Inflammatory macrophage treated with lipopolysaccharide for 4 hours (primary cell): Measurements from ENCODE around the gene TACC2.

Experiments used
- DNase-seq: peaks from one replicate; pipeline ENCODE4 v3.0.0-alpha.2; 2020

Gene TACC2

DNA sequence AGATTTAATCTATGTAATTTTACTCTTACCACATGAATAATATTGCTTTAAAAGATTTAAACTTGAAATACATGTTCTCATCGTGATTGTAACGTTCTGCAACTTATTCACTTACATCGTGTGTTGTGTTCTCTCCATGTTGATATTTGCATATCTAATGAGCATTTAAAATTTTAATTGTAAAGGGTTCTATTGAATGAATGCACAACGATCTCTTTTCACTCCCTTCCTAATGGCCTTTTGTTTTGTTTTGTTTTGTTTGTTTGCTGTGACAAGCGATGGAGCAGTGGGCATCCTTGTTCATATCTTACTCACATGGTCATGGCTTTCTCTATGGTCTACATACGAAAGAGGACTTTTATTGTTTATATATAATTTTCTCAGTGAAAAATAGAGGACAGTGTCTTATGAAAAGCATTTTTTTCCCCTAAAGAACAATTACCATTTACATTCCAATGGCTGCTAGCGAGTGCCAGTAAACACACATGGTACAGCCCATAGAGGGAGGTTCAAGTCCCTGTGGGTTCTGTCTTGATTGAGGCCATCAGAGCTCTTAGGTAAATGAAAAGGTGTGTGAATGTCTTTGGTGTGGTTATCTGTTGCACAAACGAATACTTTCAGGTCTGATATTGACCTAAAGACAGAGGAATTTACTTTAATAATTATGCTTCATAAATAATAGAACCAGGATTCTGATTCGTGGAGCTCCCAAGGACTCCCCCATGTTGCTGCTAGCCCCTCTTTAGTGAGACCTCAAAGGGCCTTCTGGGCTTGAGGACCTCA is 314.5 kb downstream of the TACC2 start:
- DNase-seq, result no peak
